MM.1S (cell line): ENCODE measurements around the gene ZXDC.

ENCODE experiments used
- DNase-seq: peaks from one replicate; pipeline ENCODE4 v3.0.0-alpha.2; 2015
- H2AFZ ChIP-seq: fragments of 300-600 bp; sonication (generic); 2 replicates; pipeline ENCODE4 v1.6.0; 2016; ENCODE audit warnings: antibody characterized with exemption, low read length
- H3F3A ChIP-seq: fragments of 300-600 bp; sonication (generic); 2 replicates; pipeline ENCODE4 v1.6.1; 2016; ENCODE audit warnings: mild to moderate bottlenecking, antibody characterized with exemption, low read length, moderate library complexity, mixed read lengths; ENCODE audit not compliant: insufficient read depth
- H3K27ac ChIP-seq: fragments of 300-600 bp; sonication (generic); 2 replicates; pipeline ENCODE4 v1.5.1; 2016; ENCODE audit warnings: mild to moderate bottlenecking, low read length
- H3K27me3 ChIP-seq: fragments of 300-600 bp; sonication (generic); replicated peaks from 2 replicates; pipeline ENCODE4 v1.6.0; 2016; ENCODE audit warnings: low read length; ENCODE audit not compliant: insufficient read depth
- H3K36me3 ChIP-seq: fragments of 300-600 bp; sonication (generic); replicated peaks from 2 replicates; pipeline ENCODE4 v1.6.1; 2016; ENCODE audit warnings: mild to moderate bottlenecking, low read length, mixed read lengths; ENCODE audit not compliant: insufficient read depth
- H3K4me1 ChIP-seq: fragments of 300-600 bp; sonication (generic); 2 replicates; pipeline ENCODE4 v1.6.1; 2016; ENCODE audit warnings: low read length, mixed read lengths
- H3K4me2 ChIP-seq: fragments of 300-600 bp; sonication (generic); 2 replicates; pipeline ENCODE4 v1.6.0; 2016; ENCODE audit warnings: low read depth, low read length
- H3K4me3 ChIP-seq: fragments of 300-600 bp; sonication (generic); 2 replicates; pipeline ENCODE4 v1.5.1; 2016; ENCODE audit warnings: low read length, mixed read lengths
- H3K79me2 ChIP-seq: fragments of 300-600 bp; sonication (generic); 2 replicates; pipeline ENCODE4 v1.6.1; 2016; ENCODE audit warnings: mixed run types, low read length, mixed read lengths
- H3K9ac ChIP-seq: fragments of 300-600 bp; sonication (generic); 2 replicates; pipeline ENCODE4 v1.6.1; 2016; ENCODE audit warnings: low read length, mixed read lengths
- H3K9me2 ChIP-seq: fragments of 300-600 bp; sonication (generic); replicated peaks from 2 replicates; pipeline ENCODE4 v1.6.1; 2016; ENCODE audit warnings: mild to moderate bottlenecking, low read length, mixed read lengths; ENCODE audit not compliant: insufficient read depth
- H3K9me3 ChIP-seq: fragments of 300-600 bp; sonication (generic); replicated peaks from 2 replicates; pipeline ENCODE4 v1.6.1; 2016; ENCODE audit warnings: mild to moderate bottlenecking, low read length, mixed read lengths; ENCODE audit not compliant: insufficient read depth
- H4K20me1 ChIP-seq: fragments of 300-600 bp; sonication (generic); 2 replicates; pipeline ENCODE4 v1.6.1; 2016; ENCODE audit warnings: mild to moderate bottlenecking, low read length, moderate library complexity, mixed read lengths; ENCODE audit not compliant: insufficient read depth
- CTCF ChIP-seq: fragments of 300-600 bp; sonication (generic); IDR thresholded peaks from 2 replicates; pipeline ENCODE4 v1.5.1; 2016; ENCODE audit warnings: antibody characterized with exemption, low read length, mixed read lengths
- EZH2 ChIP-seq: fragments of 300-600 bp; sonication (generic); optimal IDR thresholded peaks from 2 replicates; pipeline ENCODE3; 2017; ENCODE audit warnings: low read depth, mild to moderate bottlenecking, antibody characterized with exemption, low read length, mixed read lengths
- EZH2phosphoT487 ChIP-seq: fragments of 300-600 bp; sonication (generic); IDR thresholded peaks from 2 replicates; pipeline ENCODE4 v1.6.1; 2018; ENCODE audit warnings: antibody characterized with exemption, low read length

Gene ZXDC

DNA sequence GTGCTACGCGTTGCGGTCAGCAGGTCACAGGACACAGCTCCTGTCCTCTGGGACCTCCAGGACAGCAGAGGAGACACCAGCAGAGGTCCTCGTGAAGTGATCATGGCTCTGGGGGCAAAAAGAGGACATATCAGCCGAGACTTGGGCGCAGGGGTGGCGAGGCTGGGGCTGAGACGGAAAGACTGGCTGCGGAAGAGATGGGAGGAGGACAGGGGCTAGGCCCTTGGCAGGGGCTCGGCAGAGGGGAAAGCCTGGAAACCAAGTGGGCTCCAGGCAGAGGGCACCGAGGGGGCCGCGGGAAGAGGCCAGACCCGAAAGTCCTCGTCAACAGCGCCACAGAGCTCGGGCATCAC, 85.9 kb downstream of the ZXDC start:
- Histone ChIP-seq H3K4me3 (peak overlapping the region; percentile 56; the same call in 1 of the 2 replicates), H3K27me3 (no peaks in the 10 kb centered on the region), H3F3A (peaks cover 7% of the 10 kb centered on the region; the same call in 1 of the 2 replicates), H3K9me3 (no peaks in the 10 kb centered on the region), H2AFZ (peak overlapping the region; percentile 63), H3K9me2 (no peaks in the 10 kb centered on the region), H3K36me3 (no peaks in the 10 kb centered on the region), H3K27ac (no peak overlapping the region), H3K9ac (no peak overlapping the region; the same call in 1 of the 2 replicates), H3K79me2 (no peaks in the 10 kb centered on the region), H4K20me1 (no peaks in the 10 kb centered on the region), H3K4me2 (peak overlapping the region; percentile 94), H3K4me1 (peaks cover 34% of the 10 kb centered on the region)
- no peak for DNase-seq
- no peak for TF ChIP-seq EZH2phosphoT487
- no peak for TF ChIP-seq EZH2
- TF ChIP-seq CTCF = no peak

DNA sequence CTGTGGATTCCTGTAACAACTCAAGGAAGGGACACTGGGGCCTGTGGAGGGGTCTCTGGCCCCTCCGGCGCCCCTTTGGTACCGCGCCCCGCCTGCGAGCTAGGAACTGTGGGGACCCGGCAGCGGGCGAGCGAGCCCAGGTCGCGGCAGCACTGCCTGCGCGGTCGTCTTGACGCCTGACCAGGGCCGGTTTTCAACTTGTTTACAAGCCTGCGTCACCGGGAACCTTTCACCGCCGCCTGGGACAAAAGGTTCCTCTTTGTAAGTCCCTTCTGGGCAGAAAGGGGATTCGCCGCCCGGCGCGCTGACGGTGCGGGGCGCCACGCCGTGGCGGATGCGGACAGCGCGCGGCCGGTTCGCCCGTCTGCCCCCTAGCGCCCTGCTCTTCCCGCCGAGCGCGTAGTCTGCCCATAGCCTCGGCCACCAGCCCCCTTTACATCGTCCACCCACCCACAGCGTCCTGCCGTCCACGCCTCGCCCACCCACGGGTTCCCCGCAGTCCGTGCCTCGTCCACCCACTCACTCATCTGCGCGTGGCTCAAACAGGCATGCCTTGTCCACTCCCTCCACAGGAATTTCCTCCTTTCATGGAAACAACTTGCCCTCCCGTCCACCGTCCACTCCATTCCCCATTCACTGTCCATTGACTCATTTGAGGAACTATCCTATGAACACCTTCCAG, 86.4 kb downstream of the ZXDC start:
- Histone ChIP-seq H3K36me3 (no peaks in the 10 kb centered on the region), H3K9ac (peak overlapping the region; percentile 68), H3K4me2 (peak overlapping the region; percentile 94)

More for the DNA sequence above, 86.4 kb downstream of the ZXDC start:
- peaks cover 34% of the 10 kb centered on the region for H3K4me1 ChIP-seq
- no peaks in the 10 kb centered on the region for H3K27me3 ChIP-seq
- H3K9me2 ChIP-seq = no peaks in the 10 kb centered on the region
- DNase-seq = peak; percentile 85
- no peak for TF ChIP-seq EZH2
- no peak for TF ChIP-seq EZH2phosphoT487
- peak; percentile 98 for TF ChIP-seq CTCF
- peak overlapping the region; percentile 56 for H3K4me3 ChIP-seq
- peaks cover 7% of the 10 kb centered on the region; the same call in 1 of the 2 replicates for H3F3A ChIP-seq
- no peaks in the 10 kb centered on the region for H3K79me2 ChIP-seq
- H2AFZ ChIP-seq = peak overlapping the region; percentile 87
- no peaks in the 10 kb centered on the region for H4K20me1 ChIP-seq
- peak overlapping the region; percentile 31; the same call in 1 of the 2 replicates for H3K27ac ChIP-seq
- H3K9me3 ChIP-seq = no peaks in the 10 kb centered on the region
